ENCODE results near the gene NACC2. TPM values are rescaled to one million over a fixed set of nuclear protein-coding genes. Genes with fewer than 3 reads are reported as not detected.
"Not testable (repeated sequence)": the region's sequence is repeated elsewhere in the genome, so short reads cannot be mapped to it uniquely, and the experiment has no call there.

NACC2 gene
- total RNA-seq, 1 donor from 2014 or later, result 62.0 TPM

DNA sequence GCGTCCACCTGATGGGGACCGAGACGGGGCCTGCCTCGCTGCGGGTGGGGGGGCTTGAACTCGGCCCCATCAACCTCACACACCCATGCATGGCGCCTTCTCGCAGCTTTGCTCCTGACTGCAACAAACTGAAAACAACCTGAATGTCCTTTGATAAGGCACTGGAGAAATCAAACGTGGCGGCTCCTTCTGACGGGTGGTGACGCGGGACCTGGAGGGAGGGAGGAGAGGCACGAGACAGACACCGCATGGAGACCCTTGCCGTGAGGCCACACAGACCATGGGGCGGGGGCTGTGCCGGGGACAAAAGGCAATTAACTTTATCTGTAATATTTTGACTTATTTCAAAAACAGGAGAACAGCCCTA lies 48.6 kb downstream of the NACC2 start:
- DNase-seq (ENCODE audit: low read depth), result no peak

- no peak for DNase-seq (ENCODE audit: low read depth)
Measured at GRCh38 chr9:136045595-136046553, 49.2 kb downstream of the NACC2 start.

DNA sequence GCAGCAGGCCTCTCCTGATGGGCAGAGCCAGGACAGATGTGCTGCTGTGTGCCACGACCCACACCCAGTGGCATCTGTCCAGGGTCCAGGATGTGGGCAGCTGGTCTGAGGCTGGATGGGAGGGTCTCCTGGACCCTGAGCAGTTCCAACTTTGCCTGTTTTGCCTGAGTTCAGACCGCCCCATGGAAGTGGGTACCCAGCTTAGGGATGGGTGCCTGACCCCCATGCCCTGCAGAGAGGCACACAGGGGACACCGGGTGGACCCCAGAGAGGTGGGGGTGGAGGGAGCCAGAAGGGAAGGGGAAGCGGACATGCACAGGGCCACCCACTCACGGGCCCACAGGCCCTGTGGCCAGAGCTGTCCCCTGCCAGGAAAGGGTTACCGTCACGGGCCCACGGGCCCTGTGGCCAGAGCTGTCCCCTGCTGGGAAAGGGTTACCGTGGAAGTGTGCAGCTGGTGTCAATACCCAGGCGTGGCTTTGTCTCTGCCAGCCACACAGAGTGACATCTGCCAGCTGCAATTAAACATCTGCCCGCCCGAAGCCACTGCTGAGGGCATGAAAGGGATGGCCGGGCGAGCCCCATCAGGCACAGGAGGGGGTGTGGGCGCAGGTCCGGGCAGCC lies 50.0 kb downstream of the NACC2 start:
- DNase-seq (ENCODE audit: low read depth), result no peak

GRCh38 chr9:136044207-136044970 lies 50.7 kb downstream of the NACC2 start:
- DNase-seq (ENCODE audit: low read depth), result no peak

- no peak for DNase-seq (ENCODE audit: low read depth)
Measured at GRCh38 chr9:136043441-136043991, 51.6 kb downstream of the NACC2 start.

- DNase-seq (ENCODE audit: low read depth), result no peak
Measured at GRCh38 chr9:136042541-136042940, 52.5 kb downstream of the NACC2 start.

GRCh38 chr9:136040848-136041247 lies 54.2 kb downstream of the NACC2 start:
- DNase-seq (ENCODE audit: low read depth), result not testable (repeated sequence)

DNA sequence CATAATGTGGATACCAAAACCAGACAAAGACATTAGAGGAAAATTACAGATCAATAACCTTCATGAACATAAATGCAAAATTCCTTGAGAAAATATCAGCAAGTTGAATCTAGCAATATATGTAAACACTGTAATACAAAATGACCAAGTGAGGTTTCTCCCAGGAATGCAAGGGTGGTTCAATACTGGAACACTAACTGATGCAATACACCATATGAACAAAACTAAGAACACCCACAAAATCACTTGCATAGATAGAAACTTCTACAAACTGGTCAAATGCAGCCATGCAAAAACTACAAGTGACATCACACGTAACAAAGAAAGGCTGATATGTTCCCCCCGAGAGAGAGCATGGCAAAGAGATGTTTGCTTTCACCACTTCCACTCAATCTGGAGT lies 55.6 kb downstream of the NACC2 start:
- DNase-seq (ENCODE audit: low read depth), result no peak

DNA sequence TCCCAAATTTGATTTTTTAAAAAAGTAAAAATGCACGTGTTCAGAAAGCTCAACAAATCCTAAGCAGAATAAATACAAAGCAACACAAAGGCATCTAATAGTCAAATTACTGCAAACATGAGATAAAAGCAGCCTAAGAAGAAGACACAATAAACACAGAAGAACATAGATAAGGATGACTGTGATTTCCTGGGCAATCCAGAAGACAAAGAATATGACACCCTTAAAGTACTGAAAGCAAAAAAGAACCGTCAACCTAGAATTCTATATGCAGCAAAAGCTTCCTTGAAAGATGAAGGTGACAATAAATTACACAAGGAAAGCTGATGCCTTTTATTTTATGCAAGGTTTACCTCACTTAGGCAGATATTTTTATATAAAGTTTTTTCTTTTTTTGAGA lies 58.2 kb downstream of the NACC2 start:
- DNase-seq (ENCODE audit: low read depth), result no peak

DNA sequence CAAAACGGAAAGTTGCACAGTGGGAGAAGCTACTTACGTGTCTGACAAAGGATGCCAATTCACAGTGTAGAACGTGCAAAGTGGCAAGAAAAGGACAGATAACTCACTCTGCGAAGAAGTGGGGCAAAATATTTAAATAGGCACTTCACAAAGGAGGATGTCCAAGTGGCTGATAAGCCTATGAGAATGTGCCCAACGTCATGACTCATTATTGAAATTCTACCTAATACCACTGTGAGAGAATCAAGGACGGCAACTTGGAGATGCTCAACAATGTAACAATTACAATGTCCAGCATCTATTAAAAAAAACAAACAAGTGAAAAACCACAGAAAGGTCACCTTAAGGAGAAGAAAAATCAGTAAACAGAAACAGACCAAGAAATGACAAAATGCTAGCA lies 59.0 kb downstream of the NACC2 start:
- DNase-seq (ENCODE audit: low read depth), result no peak

DNA sequence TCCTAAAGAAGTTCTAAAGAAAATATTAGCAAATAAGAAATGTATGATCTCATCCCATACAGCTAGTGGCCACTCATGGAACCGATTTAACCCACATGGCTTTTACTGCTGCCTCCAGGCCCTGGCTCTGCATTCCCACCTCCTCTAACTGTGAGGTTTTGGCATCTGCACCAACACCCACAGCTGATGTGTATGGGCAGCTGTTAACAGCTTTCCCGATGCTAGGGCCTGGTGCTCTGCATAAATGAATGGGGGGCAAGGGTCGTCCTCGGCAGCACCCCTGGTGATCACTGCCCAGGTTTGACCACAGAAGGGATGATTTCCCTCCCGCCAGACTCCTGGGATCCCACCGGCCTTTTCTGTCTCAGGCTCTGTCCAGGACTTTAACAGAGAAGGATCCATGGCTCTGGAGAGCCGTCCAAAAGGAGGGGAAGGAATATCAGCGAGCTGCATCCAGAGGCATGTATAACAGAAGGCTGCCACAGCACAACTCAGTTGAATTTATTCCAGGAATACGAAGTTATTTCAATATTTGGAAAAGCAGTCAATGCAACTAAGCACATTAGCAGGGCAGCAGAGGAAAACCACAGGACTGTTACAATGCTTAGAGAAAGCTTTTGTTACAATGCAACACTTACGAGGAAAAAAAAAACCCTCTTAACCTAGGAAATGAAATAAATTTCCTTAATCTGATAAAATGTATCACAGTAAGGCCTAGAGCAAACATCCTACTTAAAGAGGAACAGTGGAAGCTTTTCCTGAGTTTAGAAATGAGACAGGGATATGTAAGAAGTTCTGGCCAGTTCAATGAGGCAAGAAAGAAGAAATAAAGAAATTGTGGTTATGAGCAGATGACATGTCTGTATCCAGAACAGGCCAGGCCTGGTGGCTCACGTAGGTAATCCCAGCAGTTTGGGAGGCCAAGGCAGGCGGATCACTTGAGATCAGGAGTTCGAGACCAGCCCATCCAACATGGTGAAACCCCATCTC lies 63.1 kb downstream of the NACC2 start:
- no peak for DNase-seq (ENCODE audit: low read depth)

GRCh38 chr9:136031094-136031493 lies 64.0 kb downstream of the NACC2 start:
- DNase-seq (ENCODE audit: low read depth), result no peak

DNA sequence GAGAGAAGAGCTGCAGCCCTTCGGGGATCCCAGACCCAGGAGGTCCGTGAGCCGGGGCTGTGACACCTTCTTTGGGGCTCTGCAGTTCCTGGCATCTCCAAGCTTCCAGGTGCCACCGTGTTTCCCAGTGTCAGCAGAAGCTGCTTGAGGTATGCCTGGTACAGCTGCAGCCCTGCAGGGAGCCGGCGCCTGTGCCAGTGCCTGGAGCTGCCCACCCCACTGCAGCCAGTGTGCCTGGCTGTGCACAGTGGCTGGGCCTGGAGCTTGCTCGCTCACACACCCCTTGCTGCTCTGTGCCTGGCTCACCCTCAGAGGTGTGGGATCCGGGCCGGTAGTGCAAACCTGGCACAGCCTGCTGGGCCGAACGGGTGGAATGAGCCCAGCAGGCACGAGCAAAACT lies 65.5 kb downstream of the NACC2 start:
- no peak for DNase-seq (ENCODE audit: low read depth)

DNA sequence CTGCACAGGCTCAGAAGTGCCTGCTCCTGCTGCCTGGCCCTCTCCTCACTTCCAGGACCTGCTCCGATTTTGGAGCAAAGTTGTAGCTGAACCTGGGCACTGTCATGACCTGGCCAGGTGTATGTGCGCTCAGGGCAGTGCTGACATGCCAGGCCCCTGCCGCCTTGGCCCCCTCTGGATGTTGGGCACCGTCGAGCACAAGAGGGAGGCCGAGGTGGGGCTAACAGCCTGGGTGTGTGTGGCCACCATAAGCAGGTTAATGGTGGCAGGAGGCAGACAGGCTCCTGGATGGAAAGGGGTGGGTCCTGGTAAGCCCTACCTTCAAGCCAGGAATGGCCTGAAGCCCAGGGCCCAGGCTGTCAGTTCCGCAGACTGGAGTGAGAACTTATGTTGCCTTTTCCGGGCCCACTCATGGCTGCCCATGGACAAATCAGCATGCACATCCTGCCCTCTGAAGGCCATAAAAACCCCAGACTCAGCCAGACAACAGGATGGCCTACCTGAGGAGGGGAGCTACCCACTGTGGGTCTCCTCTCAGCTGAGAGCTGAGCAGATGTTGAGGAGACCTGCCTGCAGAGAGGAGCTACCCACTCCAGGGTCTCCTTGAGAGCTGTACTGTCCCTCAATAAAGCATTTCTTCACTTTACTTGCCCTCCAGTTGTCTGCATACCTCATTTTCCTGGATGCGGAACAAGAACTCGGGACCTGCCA lies 66.2 kb downstream of the NACC2 start:
- no peak for DNase-seq (ENCODE audit: low read depth)

DNA sequence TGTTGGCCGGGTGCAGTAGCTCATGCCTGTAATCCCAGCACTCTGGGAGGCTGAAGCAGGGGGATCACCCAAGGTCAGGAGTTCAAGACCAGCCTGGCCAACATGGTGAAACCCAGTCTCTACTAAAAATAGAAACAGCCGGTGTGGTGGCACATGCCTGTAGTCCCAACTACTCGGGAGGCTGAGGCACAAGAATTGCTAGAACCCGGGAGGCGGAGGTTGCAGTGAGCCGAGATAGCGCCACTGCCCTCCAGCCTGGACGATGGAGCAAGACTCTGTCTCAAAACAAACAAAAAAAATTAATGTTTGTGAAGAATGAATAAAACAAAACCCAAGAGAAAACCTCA lies 68.2 kb downstream of the NACC2 start:
- not testable (repeated sequence) for DNase-seq (ENCODE audit: low read depth)

GRCh38 chr9:136026266-136026942 lies 68.7 kb downstream of the NACC2 start:
- DNase-seq (ENCODE audit: low read depth), result no peak

GRCh38 chr9:136025481-136025880 lies 69.6 kb downstream of the NACC2 start:
- no peak for DNase-seq (ENCODE audit: low read depth)

- DNase-seq (ENCODE audit: low read depth), result no peak
Measured at GRCh38 chr9:136024696-136025316, 70.3 kb downstream of the NACC2 start.

DNA sequence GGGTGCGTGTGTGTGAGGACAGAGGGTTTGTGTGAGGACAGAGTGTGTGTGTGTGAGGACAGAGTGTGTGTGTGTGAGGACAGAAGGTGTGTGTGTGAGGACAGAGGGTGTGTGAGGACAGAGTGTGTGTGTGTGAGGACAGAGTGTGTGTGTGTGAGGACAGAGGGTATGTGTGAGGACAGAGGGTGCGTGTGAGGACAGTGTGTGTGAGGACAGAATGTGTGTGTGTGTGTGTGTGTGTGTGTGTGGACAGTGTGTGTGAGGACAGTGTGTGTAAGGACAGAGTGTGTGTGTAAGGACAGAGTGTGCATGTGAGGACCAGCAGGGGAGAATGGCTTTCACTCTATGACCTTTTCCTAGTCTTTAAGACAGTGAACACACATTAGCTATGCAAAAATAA lies 70.8 kb downstream of the NACC2 start:
- no peak for DNase-seq (ENCODE audit: low read depth)

All from renal cortical epithelial cell (primary cell).